ENCODE results near the gene IRX2. TPM values are rescaled to one million over a fixed set of nuclear protein-coding genes. Genes with fewer than 3 reads are reported as not detected.
A peak's percentile ranks its signal among the peaks of the same experiment; 100 is the strongest.

Gene IRX2
- total RNA-seq, 3 donors from 2014 or later, result 19.2 to 69.4 (median 26.2) TPM

DNA sequence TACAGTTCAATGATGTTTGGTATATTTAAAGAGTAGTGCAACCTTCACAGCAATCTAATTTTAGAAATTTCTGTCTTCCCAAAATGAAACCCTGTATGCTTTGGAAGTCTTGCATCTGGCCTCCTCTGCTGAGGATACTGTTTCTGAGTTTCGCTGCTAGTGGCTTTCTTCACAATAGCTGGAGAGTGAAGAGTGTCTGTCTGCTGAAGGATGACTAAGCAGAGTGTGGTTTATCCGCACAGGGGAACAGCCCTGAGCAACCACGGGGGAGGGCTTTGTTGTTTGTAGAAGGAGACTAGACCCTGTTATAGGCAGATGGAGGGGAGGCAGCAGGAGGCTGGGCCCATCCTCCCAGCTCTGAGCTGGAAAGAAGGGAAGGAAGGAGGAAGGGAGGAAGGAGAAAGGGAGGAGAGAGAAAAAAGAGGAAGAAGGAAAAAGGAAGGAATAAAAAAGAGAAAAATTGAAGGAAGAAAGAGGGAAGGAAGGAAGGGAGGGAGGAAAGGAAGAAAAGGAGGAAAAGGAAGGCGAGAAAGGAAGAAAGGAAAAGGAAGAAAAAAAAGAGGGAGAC is 10.5 kb upstream of the IRX2 start:
- Histone ChIP-seq H3K4me3 (no peak overlapping the region), H3K36me3 (no peaks in the 10 kb centered on the region), H3K4me1 (no peaks in the 10 kb centered on the region), H3K9me3 (no peaks in the 10 kb centered on the region), H3K27ac (no peak overlapping the region), H3K27me3 (no peaks in the 10 kb centered on the region)
- DNase-seq (ENCODE audit: low spot score in 2 of 2), result peak in 1 of 2 donors; percentile 34
- intact Hi-C loops (cut with DNase I; ENCODE audit: low total_unique reads), result no loop called here
- TF ChIP-seq, protein P1, sequence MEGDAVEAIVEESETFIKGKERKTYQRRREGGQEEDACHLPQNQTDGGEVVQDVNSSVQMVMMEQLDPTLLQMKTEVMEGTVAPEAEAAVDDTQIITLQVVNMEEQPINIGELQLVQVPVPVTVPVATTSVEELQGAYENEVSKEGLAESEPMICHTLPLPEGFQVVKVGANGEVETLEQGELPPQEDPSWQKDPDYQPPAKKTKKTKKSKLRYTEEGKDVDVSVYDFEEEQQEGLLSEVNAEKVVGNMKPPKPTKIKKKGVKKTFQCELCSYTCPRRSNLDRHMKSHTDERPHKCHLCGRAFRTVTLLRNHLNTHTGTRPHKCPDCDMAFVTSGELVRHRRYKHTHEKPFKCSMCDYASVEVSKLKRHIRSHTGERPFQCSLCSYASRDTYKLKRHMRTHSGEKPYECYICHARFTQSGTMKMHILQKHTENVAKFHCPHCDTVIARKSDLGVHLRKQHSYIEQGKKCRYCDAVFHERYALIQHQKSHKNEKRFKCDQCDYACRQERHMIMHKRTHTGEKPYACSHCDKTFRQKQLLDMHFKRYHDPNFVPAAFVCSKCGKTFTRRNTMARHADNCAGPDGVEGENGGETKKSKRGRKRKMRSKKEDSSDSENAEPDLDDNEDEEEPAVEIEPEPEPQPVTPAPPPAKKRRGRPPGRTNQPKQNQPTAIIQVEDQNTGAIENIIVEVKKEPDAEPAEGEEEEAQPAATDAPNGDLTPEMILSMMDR (IDR thresholded peaks at IDR 0.05), result no peak
- TF ChIP-seq POLR2A (IDR thresholded peaks at IDR 0.05) (no peak), POLR2AphosphoS5 (IDR thresholded peaks at IDR 0.05) (no peak)

DNA sequence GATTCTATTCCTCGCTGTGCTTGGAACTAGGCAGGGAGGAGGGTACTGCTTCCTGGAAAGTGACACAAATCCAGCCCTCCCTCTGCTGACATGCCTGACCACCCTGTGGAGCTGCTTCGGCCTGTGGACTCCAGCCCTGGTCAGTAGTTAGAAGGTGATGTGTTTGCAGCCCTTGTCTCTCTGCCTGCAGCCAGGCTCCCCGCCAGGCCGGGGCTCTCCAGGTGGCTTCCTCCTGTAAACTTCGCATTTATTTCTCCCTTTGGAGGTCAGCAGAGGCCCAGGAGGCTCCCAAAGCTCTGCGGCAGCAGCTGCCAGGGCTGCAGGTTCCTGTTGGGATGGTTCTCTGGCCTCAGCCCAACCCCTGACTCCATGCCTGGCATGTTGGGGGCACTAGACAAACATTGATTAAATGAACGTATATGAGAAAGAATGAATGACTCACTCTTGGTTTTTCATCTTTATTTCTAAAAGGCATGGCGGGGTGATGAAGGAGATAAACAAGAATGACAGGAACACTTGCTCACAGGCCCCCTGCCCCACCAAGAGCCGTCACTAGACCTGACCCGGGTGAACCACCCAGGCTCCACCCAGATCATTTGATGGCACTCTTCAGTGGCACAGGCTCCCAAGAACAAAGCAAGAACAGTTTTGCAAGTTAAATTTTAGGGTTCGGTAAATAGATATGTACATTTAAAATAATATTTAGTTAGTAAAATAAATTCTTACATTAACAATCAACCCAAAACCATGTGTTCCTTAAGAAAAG is 8.4 kb upstream of the IRX2 start:
- H3K9me3 ChIP-seq, result no peaks in the 10 kb centered on the region
- TF ChIP-seq POLR2A (IDR thresholded peaks at IDR 0.05), result no peak
- TF ChIP-seq, protein P1 (IDR thresholded peaks at IDR 0.05), result no peak
- no peak for TF ChIP-seq POLR2AphosphoS5 (IDR thresholded peaks at IDR 0.05)
- H3K36me3 ChIP-seq, result no peaks in the 10 kb centered on the region
- no peak overlapping the region for H3K4me3 ChIP-seq
- H3K27ac ChIP-seq, result no peak overlapping the region
- intact Hi-C loops (cut with DNase I; ENCODE audit: low total_unique reads), result loop anchor here (10.0 kb wide), 1 partner anchor 1745 kb away; no protein-coding TSS in a partner anchor
- DNase-seq (ENCODE audit: low spot score in 2 of 2), result peak in 1 of 2 donors; percentile 47
- H3K4me1 ChIP-seq, result no peaks in the 10 kb centered on the region
- H3K27me3 ChIP-seq, result no peaks in the 10 kb centered on the region

DNA sequence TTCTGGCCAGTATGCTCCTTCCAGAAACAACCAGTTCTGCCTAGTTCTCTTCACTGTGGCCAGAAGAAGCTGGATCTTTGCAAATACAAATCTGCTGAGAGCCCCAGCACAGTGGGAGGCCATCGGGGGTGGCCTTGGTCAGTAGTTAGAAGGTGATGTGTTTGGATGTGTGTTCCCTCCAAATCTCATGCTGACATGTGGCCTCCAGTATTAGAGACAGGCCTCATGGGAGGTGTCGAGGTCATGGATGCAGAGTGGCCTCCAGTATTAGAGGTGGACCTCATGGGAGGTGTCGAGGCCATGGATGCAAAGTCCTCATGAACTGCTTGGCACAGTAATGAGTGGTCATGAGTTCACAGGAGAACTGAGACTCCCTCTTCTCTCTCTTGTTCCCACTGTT is 7.6 kb upstream of the IRX2 start:
- H3K27ac ChIP-seq, result peak overlapping the region; percentile 19 to 34
- intact Hi-C loops (cut with DNase I; ENCODE audit: low total_unique reads), result loop anchor here (10.0 kb wide), 1 partner anchor 1746 kb away; no protein-coding TSS in a partner anchor
- no peaks in the 10 kb centered on the region for H3K4me1 ChIP-seq
- DNase-seq (ENCODE audit: low spot score in 2 of 2), result peak in 1 of 2 donors; percentile 20
- TF ChIP-seq, protein P1 (IDR thresholded peaks at IDR 0.05), result no peak
- TF ChIP-seq POLR2AphosphoS5 (IDR thresholded peaks at IDR 0.05), result no peak
- TF ChIP-seq POLR2A (IDR thresholded peaks at IDR 0.05), result no peak
- no peaks in the 10 kb centered on the region for H3K27me3 ChIP-seq
- no peak overlapping the region for H3K4me3 ChIP-seq
- H3K9me3 ChIP-seq, result no peaks in the 10 kb centered on the region
- H3K36me3 ChIP-seq, result no peaks in the 10 kb centered on the region

DNA sequence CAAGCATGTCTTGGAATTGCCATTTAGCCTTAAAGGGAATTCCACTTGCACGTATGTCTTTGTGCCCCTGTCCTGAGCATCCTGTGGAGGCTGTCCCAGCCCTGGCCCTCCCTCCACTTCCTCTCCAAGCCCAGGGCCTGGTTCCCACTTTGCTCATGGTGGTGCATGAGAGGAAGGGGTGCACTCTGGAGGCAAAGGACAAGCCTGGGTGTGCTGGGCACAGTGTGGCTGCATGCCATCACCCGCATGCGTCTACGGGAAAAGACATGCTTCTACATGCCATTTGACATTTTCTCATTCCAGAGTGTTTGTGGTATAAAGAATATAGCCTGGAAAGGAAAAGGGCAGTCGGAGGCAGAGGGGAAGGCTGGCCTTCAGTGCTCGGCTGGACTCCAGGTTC is 7.2 kb upstream of the IRX2 start:
- intact Hi-C loops (cut with DNase I; ENCODE audit: low total_unique reads), result loop anchor here (10.0 kb wide), 1 partner anchor 1746 kb away; no protein-coding TSS in a partner anchor
- Histone ChIP-seq H3K27me3 (no peaks in the 10 kb centered on the region), H3K4me1 (no peaks in the 10 kb centered on the region), H3K27ac (peak overlapping the region; percentile 19 to 34), H3K36me3 (no peaks in the 10 kb centered on the region), H3K9me3 (no peaks in the 10 kb centered on the region), H3K4me3 (no peak overlapping the region)
- TF ChIP-seq POLR2A (IDR thresholded peaks at IDR 0.05) (no peak), POLR2AphosphoS5 (IDR thresholded peaks at IDR 0.05) (no peak)
- TF ChIP-seq, protein P1 (IDR thresholded peaks at IDR 0.05), result no peak
- no peak for DNase-seq (ENCODE audit: low spot score in 2 of 2)
